K562 (cell line): Measurements from ENCODE around the gene TTC39B. TPM values are rescaled to one million over a fixed set of nuclear protein-coding genes. Genes with fewer than 3 reads are reported as not detected.
A peak's percentile ranks its signal among the peaks of the same experiment; 100 is the strongest.

Source experiments
- ATAC-seq: fragments of 200-7000 bp; cut with Tn5 transposase; 3 replicates; pipeline ENCODE4 v1.9.1; 2020; ENCODE audit warnings: moderate library complexity
- BruUV-seq: library from RNA; stranded (reverse); fragments of 400-500 nt; replicated peaks from 2 replicates; lab custom pipeline; 2021; lab: Mats Ljungman, UMichigan
- CTCF ChIA-PET: fragments of 300-600 bp; formaldehyde crosslinking; extraction: SDS; loops from one replicate; lab custom pipeline; 2021; ENCODE audit warnings: low intra/inter-chr PET ratio; lab: Yijun Ruan, JAX
- POLR2A ChIA-PET: fragments of 300-600, 350-650 bp; sonication (Branson Sonifier 250); formaldehyde crosslinking; extraction: SDS; loops from one replicate; lab custom pipeline; 2021; ENCODE audit warnings: antibody characterized with exemption, inconsistent platforms; lab: Yijun Ruan, JAX
- DNase-seq, 4 experiments: peaks; one replicate each; pipeline versions ENCODE4 v3.0.0 to v3.0.0-alpha.2; 2011 to 2018; ENCODE audit warnings: low spot score in 3 of 4, mixed read lengths in 3 of 4; ENCODE audit errors: extremely low read depth in 1 of 4
- FAIRE-seq: peaks from 2 replicates; lab custom pipeline; 2011; peaks lifted over from hg19 to GRCh38; lab: Jason Lieb, UNC
- H2AFZ ChIP-seq: 2 replicates; pipeline ENCODE4 v1.6.0; 2011; ENCODE audit warnings: low read depth, low read length, control low read depth, inconsistent platforms
- H3K27ac ChIP-seq: fragments of 200-600 bp; 3 replicates; pipeline ENCODE4 v1.8.0; 2011; ENCODE audit warnings: low read depth, mild to moderate bottlenecking, control low read depth, inconsistent platforms, low read length, moderate library complexity, mixed read lengths; ENCODE audit errors: extremely low read depth
- H3K27me3 ChIP-seq, 2 experiments: fragments of 300-600 bp in 1 of 2; 2 replicates in 1 of 2; 3 replicates in 1 of 2; pipeline versions ENCODE4 v1.6.0 to v1.8.0; 2011; ENCODE audit warnings: inconsistent platforms in 2 of 2, low read length in 2 of 2, mild to moderate bottlenecking in 1 of 2, mixed read lengths in 1 of 2, moderate library complexity in 1 of 2; ENCODE audit not compliant: control insufficient read depth in 2 of 2, insufficient read depth in 2 of 2
- H3K36me3 ChIP-seq: fragments of 300-600 bp; 3 replicates; pipeline ENCODE4 v1.8.0; 2011; ENCODE audit warnings: mild to moderate bottlenecking, low read length, inconsistent platforms; ENCODE audit not compliant: control insufficient read depth, insufficient read depth
- H3K4me1 ChIP-seq, 2 experiments: fragments of 200-600 bp in 1 of 2; replicated peaks in 1 of 2; 2 replicates in 1 of 2; 3 replicates in 1 of 2; pipeline versions ENCODE4 v1.5.1 to v1.8.0; 2011; ENCODE audit warnings: inconsistent platforms in 2 of 2, low read length in 2 of 2, mild to moderate bottlenecking in 1 of 2, mixed read lengths in 1 of 2, moderate library complexity in 1 of 2; ENCODE audit not compliant: control insufficient read depth in 2 of 2, insufficient read depth in 2 of 2
- H3K4me2 ChIP-seq: 2 replicates; pipeline ENCODE4 v1.6.1; 2011; ENCODE audit warnings: low read length, control low read depth, inconsistent platforms, mixed read lengths; ENCODE audit not compliant: insufficient read depth
- H3K4me3 ChIP-seq: fragments of 200-600 bp; sonication (generic), shearing (Covaris generic); 2 replicates; pipeline ENCODE4 v1.5.1; 2016; ENCODE audit warnings: control low read depth, inconsistent platforms
- H3K79me2 ChIP-seq: fragments of 200-600 bp; 3 replicates; pipeline ENCODE4 v1.8.0; 2011; ENCODE audit warnings: low read length, inconsistent platforms; ENCODE audit not compliant: control insufficient read depth, insufficient read depth
- H3K9ac ChIP-seq, 2 experiments: 2 replicates each; pipeline versions ENCODE4 v1.6.0 to v1.6.1; 2011; ENCODE audit warnings: low read depth in 2 of 2, low read length in 2 of 2, control low read depth in 1 of 2, inconsistent platforms in 1 of 2, mild to moderate bottlenecking in 1 of 2, mixed read lengths in 1 of 2; ENCODE audit not compliant: insufficient read depth in 1 of 2
- H3K9me1 ChIP-seq: one replicate; pipeline ENCODE4 v1.6.0; 2011; ENCODE audit warnings: inconsistent platforms, mild to moderate bottlenecking, low read length, moderate library complexity; ENCODE audit not compliant: control insufficient read depth, insufficient read depth
- H3K9me3 ChIP-seq: replicated peaks from 2 replicates; pipeline ENCODE4 v1.5.1; 2011; ENCODE audit warnings: low read depth, low read length, inconsistent platforms; ENCODE audit not compliant: control insufficient read depth, insufficient read depth
- H4K20me1 ChIP-seq: replicated peaks from 2 replicates; pipeline ENCODE4 v1.6.1; 2011; ENCODE audit warnings: low read length, inconsistent platforms, mixed read lengths; ENCODE audit not compliant: control insufficient read depth, insufficient read depth
- ETV1 ChIP-seq: fragments of 450-650 bp; conservative IDR thresholded peaks from 2 replicates; pipeline ENCODE4 v1.6.1; 2016; ENCODE audit warnings: missing genetic modification characterization, control low read depth, low read depth, missing compliant biosample characterization
- NUFIP1 ChIP-seq: fragments of 450-650 bp; IDR thresholded peaks from 2 replicates; pipeline ENCODE4 v1.6.1; 2018; ENCODE audit not compliant: partially characterized antibody
- RFX1 ChIP-seq: fragments of 450-650 bp; IDR thresholded peaks from 2 replicates; pipeline ENCODE4 v1.6.1; 2016; ENCODE audit warnings: mild to moderate bottlenecking, moderate library complexity
- ZBTB43 ChIP-seq: sonication (generic); formaldehyde crosslinking; IDR thresholded peaks from 2 replicates; pipeline ENCODE4 v1.8.0; 2023; ENCODE audit warnings: mild to moderate bottlenecking, missing genetic modification reagents
- WGBS: fragments of 100-300 bp; shearing (Covaris generic); methylation state at CpG from one replicate; pipeline ENCODE4 v1.1.6; 2016; ENCODE audit warnings: low coverage, mixed read lengths; ENCODE audit not compliant: insufficient coverage; ENCODE audit errors: missing lambda C conversion rate; 5-methylcytosine and 5-hydroxymethylcytosine counted together
- in situ Hi-C: fragments of 300-500 bp; cut with MboI; formaldehyde crosslinking; loops from 4 replicates; pipeline ENCODE4 v1.15.0; 2018; ENCODE audit warnings: inconsistent platforms, mixed read lengths
- intact Hi-C: fragments of 100-400 bp; cut with micrococcal nuclease; formaldehyde crosslinking; loops from 2 replicates; pipeline ENCODE4 v1.14.2; 2022
- polyA plus RNA-seq, 8 experiments: library from polyadenylated mRNA; depleted of rRNA in 4 of 8; stranded (reverse) in 5 of 8; unstranded in 3 of 8; fragments of >200 nt; fragmentation: Nextera tagmentation in 2 of 8; fragmentation: Illumina TruSeq in 1 of 8; extraction: Ambion mirVana in 2 of 8; extraction: Trizol in 1 of 8; gene quantifications; 2 replicates each; pipeline versions ENCODE4 v1.2.1 to v1.2.3, GENCODE V29; 2011 to 2014; ENCODE audit warnings: inconsistent platforms in 1 of 8, missing spikeins in 1 of 8
- total RNA-seq, 7 experiments: library from RNA; depleted of rRNA in 6 of 7; stranded (reverse); fragments of >200 nt in 6 of 7; fragmentation: Illumina TruSeq in 2 of 7; extraction: Trizol in 2 of 7; gene quantifications; 2 replicates each; pipeline versions ENCODE4 v1.2.1 to v1.2.3, GENCODE V29; 2011 to 2021; ENCODE audit warnings: low replicate concordance in 1 of 7

Gene TTC39B
- total and polyA plus RNA-seq, 9 of the 15 experiments (the other 6 are each of a cell fraction or from before 2014, with no cell fraction given): 0.32 to 1.2 (median 0.95) TPM

GRCh38 chr9:15146268-15146700 lies 160.7 kb downstream of the TTC39B start:
- H2AFZ ChIP-seq: no peak overlapping the region
- H3K4me2 ChIP-seq: no peak overlapping the region
- 4% methylated on average over 7 of the region's 9 CpGs for WGBS
- no TSS peak for BruUV-seq
- H3K36me3 ChIP-seq: no peaks in the 10 kb centered on the region
- intact Hi-C loops (no loop called here), in situ Hi-C loops (loop anchor here (25.0 kb wide), 2 partner anchors 484 to 709 kb away; no protein-coding TSS in a partner anchor)
- FAIRE-seq: no peak
- H3K9me3 ChIP-seq: no peaks in the 10 kb centered on the region
- H3K9ac ChIP-seq: no peak overlapping the region
- ATAC-seq: no peak
- H3K9me1 ChIP-seq: no peaks in the 10 kb centered on the region
- no peak for DNase-seq
- ChIA-PET CTCF (no interaction called here), POLR2A (no interaction called here)
- no peaks in the 10 kb centered on the region for H3K79me2 ChIP-seq
- H4K20me1 ChIP-seq: no peaks in the 10 kb centered on the region
- no peaks in the 10 kb centered on the region for H3K4me1 ChIP-seq
- H3K27me3 ChIP-seq: no peaks in the 10 kb centered on the region
- H3K4me3 ChIP-seq: no peak overlapping the region
- TF ChIP-seq ETV1 (tag) (no peak), NUFIP1 (no peak), RFX1 (peak; percentile 41)
- H3K27ac ChIP-seq: no peak overlapping the region

GRCh38 chr9:15144622-15145061 lies 162.4 kb downstream of the TTC39B start:
- H3K27ac ChIP-seq: no peak overlapping the region
- DNase-seq (no peak), FAIRE-seq (no peak), ATAC-seq (no peak)
- in situ Hi-C loops: loop anchor here (25.0 kb wide), 2 partner anchors 482 to 707 kb away; no protein-coding TSS in a partner anchor
- no peak overlapping the region for H3K4me3 ChIP-seq
- H3K9ac ChIP-seq: no peak overlapping the region
- H3K36me3 ChIP-seq: no peaks in the 10 kb centered on the region
- H3K27me3 ChIP-seq: no peaks in the 10 kb centered on the region
- ChIA-PET CTCF (no interaction called here), POLR2A (no interaction called here)
- WGBS: 0% methylated on average over 4 of the region's 4 CpGs
- BruUV-seq: no TSS peak
- H3K79me2 ChIP-seq: no peaks in the 10 kb centered on the region
- no peaks in the 10 kb centered on the region for H4K20me1 ChIP-seq
- no peak overlapping the region for H3K4me2 ChIP-seq
- no peaks in the 10 kb centered on the region for H3K9me1 ChIP-seq
- intact Hi-C loops: loop anchor here (5.0 kb wide), 1 partner anchor 377 kb away; no protein-coding TSS in a partner anchor
- H2AFZ ChIP-seq: no peak overlapping the region
- H3K9me3 ChIP-seq: no peaks in the 10 kb centered on the region
- no peak for TF ChIP-seq ZBTB43
- TF ChIP-seq, all 486 proteins: peak for 0
- H3K4me1 ChIP-seq: no peaks in the 10 kb centered on the region
